Liver (tissue), 3 donors: ENCODE measurements around the gene ZNF417.

Experiments used
- FOXA1 ChIP-seq: IDR thresholded peaks from 2 replicates; pipeline ENCODE4 v1.6.1; 2016; ENCODE audit warnings: antibody characterized with exemption
- FOXA2 ChIP-seq: IDR thresholded peaks from 2 replicates; pipeline ENCODE4 v1.6.1; 2016; ENCODE audit warnings: antibody characterized with exemption
- GABPA ChIP-seq, 2 donors: IDR thresholded peaks in 1 of 2; conservative IDR thresholded peaks in 1 of 2; 2 replicates each; pipeline ENCODE4 v1.6.1; 2016; ENCODE audit warnings: antibody characterized with exemption in 2 of 2, mild to moderate bottlenecking in 1 of 2, moderate library complexity in 1 of 2
- JUND ChIP-seq, 2 donors: IDR thresholded peaks; 2 replicates each; pipeline ENCODE4 v1.6.1; 2016; ENCODE audit warnings: antibody characterized with exemption in 2 of 2
- RAD21 ChIP-seq, 2 donors: IDR thresholded peaks; 2 replicates each; pipeline ENCODE4 v1.6.1; 2016; ENCODE audit warnings: antibody characterized with exemption in 2 of 2, mild to moderate bottlenecking in 2 of 2
- RXRA ChIP-seq, 2 donors: IDR thresholded peaks; 2 replicates each; pipeline ENCODE4 v1.6.1; 2017 to 2018; ENCODE audit warnings: antibody characterized with exemption in 2 of 2, mild to moderate bottlenecking in 1 of 2
- SP1 ChIP-seq: IDR thresholded peaks from 2 replicates; pipeline ENCODE4 v1.6.1; 2018; ENCODE audit warnings: antibody characterized with exemption, mild to moderate bottlenecking
- TAF1 ChIP-seq: conservative IDR thresholded peaks from 2 replicates; pipeline ENCODE4 v1.6.1; 2016; ENCODE audit warnings: antibody characterized with exemption, mild to moderate bottlenecking
- TF ChIP-seq, protein P1 (sequence below): fragments of 150-350 bp; IDR thresholded peaks from 2 replicates; pipeline ENCODE4 v1.5.1; 2017; ENCODE audit warnings: improper control_type of control experiment, low read depth, low read length; ENCODE audit not compliant: missing input control
- TF ChIP-seq, protein P2 (sequence below): IDR thresholded peaks from 2 replicates; pipeline ENCODE4 v1.6.1; 2016; ENCODE audit warnings: antibody characterized with exemption
- TF ChIP-seq, protein P3 (sequence below): IDR thresholded peaks from 2 replicates; pipeline ENCODE4 v1.6.1; 2016; ENCODE audit warnings: antibody characterized with exemption
- TF ChIP-seq, protein P4 (sequence below): IDR thresholded peaks from 2 replicates; pipeline ENCODE4 v1.6.1; 2016; ENCODE audit warnings: antibody characterized with exemption, mild to moderate bottlenecking
- donor health status: healthy.
- donor health status: healthy.

DNA sequence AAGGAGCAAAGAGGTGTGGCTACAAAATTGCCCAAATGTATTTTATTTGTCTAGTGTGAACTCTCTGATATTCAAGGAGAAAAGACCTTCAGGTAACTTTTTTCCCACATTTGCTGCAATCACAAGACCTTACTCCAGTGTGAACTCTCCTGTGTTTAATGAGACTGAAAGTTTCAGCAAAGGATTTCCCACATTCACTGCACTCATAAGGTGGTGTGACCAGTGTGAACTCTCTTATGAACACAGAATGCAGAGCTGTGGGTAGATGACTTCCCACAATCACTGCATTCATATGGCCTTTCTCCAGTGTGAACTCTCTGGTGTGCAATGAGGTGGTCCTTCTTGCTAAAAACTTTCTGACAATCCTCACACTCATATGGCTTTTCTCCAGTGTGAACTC lies 43.9 kb downstream of the ZNF417 start:
- TF ChIP-seq JUND (IDR thresholded peaks at IDR 0.05): no peak
- TF ChIP-seq, protein P1, sequence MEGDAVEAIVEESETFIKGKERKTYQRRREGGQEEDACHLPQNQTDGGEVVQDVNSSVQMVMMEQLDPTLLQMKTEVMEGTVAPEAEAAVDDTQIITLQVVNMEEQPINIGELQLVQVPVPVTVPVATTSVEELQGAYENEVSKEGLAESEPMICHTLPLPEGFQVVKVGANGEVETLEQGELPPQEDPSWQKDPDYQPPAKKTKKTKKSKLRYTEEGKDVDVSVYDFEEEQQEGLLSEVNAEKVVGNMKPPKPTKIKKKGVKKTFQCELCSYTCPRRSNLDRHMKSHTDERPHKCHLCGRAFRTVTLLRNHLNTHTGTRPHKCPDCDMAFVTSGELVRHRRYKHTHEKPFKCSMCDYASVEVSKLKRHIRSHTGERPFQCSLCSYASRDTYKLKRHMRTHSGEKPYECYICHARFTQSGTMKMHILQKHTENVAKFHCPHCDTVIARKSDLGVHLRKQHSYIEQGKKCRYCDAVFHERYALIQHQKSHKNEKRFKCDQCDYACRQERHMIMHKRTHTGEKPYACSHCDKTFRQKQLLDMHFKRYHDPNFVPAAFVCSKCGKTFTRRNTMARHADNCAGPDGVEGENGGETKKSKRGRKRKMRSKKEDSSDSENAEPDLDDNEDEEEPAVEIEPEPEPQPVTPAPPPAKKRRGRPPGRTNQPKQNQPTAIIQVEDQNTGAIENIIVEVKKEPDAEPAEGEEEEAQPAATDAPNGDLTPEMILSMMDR: no peak
- no peak for TF ChIP-seq GABPA (IDR thresholded peaks at IDR 0.05 in 1 of 2, conservative IDR thresholded peaks at IDR 0.05 in 1 of 2)
- no peak for TF ChIP-seq RXRA (IDR thresholded peaks at IDR 0.05)
- no peak for TF ChIP-seq FOXA1
- TF ChIP-seq RAD21 (IDR thresholded peaks at IDR 0.05): no peak
- TF ChIP-seq SP1: no peak
- TF ChIP-seq, protein P2, sequence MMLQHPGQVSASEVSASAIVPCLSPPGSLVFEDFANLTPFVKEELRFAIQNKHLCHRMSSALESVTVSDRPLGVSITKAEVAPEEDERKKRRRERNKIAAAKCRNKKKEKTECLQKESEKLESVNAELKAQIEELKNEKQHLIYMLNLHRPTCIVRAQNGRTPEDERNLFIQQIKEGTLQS: no peak
- TF ChIP-seq FOXA2: no peak
- TF ChIP-seq TAF1: no peak
- TF ChIP-seq, protein P3, sequence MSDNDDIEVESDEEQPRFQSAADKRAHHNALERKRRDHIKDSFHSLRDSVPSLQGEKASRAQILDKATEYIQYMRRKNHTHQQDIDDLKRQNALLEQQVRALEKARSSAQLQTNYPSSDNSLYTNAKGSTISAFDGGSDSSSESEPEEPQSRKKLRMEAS: no peak
- TF ChIP-seq, protein P4, sequence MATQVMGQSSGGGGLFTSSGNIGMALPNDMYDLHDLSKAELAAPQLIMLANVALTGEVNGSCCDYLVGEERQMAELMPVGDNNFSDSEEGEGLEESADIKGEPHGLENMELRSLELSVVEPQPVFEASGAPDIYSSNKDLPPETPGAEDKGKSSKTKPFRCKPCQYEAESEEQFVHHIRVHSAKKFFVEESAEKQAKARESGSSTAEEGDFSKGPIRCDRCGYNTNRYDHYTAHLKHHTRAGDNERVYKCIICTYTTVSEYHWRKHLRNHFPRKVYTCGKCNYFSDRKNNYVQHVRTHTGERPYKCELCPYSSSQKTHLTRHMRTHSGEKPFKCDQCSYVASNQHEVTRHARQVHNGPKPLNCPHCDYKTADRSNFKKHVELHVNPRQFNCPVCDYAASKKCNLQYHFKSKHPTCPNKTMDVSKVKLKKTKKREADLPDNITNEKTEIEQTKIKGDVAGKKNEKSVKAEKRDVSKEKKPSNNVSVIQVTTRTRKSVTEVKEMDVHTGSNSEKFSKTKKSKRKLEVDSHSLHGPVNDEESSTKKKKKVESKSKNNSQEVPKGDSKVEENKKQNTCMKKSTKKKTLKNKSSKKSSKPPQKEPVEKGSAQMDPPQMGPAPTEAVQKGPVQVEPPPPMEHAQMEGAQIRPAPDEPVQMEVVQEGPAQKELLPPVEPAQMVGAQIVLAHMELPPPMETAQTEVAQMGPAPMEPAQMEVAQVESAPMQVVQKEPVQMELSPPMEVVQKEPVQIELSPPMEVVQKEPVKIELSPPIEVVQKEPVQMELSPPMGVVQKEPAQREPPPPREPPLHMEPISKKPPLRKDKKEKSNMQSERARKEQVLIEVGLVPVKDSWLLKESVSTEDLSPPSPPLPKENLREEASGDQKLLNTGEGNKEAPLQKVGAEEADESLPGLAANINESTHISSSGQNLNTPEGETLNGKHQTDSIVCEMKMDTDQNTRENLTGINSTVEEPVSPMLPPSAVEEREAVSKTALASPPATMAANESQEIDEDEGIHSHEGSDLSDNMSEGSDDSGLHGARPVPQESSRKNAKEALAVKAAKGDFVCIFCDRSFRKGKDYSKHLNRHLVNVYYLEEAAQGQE: no peak
